Measurements from ENCODE around the gene SULT4A1. TPM values are rescaled to one million over a fixed set of nuclear protein-coding genes. Genes with fewer than 3 reads are reported as not detected.

The SULT4A1 gene
- total RNA-seq, 4 donors from 2014 or later = 0.27 to 0.53 (median 0.47) TPM; not detected in 1

DNA sequence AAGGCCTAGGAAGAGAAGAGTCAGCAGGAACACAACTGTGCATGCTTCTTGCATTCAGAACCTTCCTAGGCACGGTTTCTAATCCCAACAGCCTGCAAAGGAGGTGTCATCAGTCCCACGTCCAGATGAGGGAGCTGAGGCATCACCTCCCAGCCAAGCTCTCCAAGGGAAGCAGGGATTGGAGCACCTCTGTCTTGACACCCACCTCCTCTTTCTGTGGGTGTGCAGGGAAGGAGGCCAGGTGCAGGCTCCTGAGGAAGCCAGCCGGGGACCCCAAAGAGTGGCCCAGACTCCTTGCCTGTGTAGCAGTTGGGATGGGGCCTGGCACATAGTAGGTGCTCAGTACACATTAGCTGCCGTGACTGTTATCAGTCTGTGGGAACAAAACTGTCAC, 27.5 kb upstream of the SULT4A1 start:
- no peak for DNase-seq
- no peak overlapping the region for H3K4me3 ChIP-seq
- peaks cover 0 to 18% of the 10 kb centered on the region in 2 donors for H3K27me3 ChIP-seq
- no peaks in the 10 kb centered on the region for H3K9me3 ChIP-seq
- no peak for TF ChIP-seq POLR2A (IDR thresholded peaks at IDR 0.05)
- TF ChIP-seq, protein P1, sequence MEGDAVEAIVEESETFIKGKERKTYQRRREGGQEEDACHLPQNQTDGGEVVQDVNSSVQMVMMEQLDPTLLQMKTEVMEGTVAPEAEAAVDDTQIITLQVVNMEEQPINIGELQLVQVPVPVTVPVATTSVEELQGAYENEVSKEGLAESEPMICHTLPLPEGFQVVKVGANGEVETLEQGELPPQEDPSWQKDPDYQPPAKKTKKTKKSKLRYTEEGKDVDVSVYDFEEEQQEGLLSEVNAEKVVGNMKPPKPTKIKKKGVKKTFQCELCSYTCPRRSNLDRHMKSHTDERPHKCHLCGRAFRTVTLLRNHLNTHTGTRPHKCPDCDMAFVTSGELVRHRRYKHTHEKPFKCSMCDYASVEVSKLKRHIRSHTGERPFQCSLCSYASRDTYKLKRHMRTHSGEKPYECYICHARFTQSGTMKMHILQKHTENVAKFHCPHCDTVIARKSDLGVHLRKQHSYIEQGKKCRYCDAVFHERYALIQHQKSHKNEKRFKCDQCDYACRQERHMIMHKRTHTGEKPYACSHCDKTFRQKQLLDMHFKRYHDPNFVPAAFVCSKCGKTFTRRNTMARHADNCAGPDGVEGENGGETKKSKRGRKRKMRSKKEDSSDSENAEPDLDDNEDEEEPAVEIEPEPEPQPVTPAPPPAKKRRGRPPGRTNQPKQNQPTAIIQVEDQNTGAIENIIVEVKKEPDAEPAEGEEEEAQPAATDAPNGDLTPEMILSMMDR (IDR thresholded peaks at IDR 0.05) = no peak
- H3K4me1 ChIP-seq = no peaks in the 10 kb centered on the region
- H3K27ac ChIP-seq = no peak overlapping the region
- H3K36me3 ChIP-seq = no peaks in the 10 kb centered on the region

DNA sequence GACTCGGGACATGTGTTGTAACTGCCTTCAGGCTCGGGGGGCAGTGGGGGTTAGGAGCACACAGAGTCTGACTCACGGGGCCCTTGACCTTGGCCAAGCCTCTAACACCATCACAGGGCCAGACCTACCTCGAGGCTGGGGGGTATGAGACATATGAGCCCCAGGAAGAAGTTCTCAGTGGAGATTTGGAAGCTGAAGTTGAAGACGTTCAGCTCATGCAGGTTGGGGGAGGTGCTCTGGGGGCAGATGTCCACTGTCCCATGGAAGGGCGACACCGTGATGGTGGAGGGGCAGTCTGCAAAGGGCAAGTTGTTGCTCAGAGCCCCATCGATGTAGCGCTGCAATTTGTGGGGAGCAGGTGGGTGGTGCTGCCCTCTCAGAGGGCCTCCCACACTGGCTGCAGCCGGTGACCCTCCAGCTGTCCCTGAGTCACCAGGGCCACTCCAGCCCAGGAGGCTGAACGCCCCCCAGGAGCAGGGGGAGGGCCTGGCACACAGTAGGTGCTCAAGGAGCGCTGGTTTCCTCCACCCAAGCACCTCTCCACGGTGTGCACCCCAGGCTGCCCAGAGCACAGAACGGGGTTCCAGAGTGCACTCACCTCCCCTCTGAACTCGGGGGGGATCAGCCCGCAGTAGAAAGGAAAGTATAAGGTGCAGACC, 27.0 kb upstream of the SULT4A1 start:
- no peaks in the 10 kb centered on the region for H3K4me1 ChIP-seq
- H3K4me3 ChIP-seq = no peak overlapping the region
- no peak overlapping the region for H3K27ac ChIP-seq
- no peak for DNase-seq
- H3K27me3 ChIP-seq = peaks cover 0 to 18% of the 10 kb centered on the region in 2 donors
- H3K36me3 ChIP-seq = no peaks in the 10 kb centered on the region
- TF ChIP-seq, protein P1 (IDR thresholded peaks at IDR 0.05) = no peak
- no peaks in the 10 kb centered on the region for H3K9me3 ChIP-seq

DNA sequence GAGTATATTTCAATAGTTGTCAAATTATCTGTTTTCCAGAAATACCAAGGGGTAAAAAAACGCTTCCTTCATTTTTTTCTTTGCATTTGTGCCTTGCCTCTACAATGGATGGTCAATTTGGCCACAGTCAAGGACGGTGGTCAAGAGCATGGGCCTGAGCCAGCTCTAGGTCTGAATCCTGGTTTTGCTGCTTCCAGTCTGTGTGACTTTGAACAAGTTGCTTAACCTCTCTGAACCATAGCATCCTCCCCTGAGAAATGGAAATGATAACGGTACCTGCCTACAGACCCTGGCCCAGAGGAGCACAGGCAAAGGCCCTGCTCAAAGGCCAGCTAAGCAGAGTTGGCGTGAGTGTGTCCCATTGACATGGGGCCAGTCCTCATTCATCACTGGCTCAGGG, 26.4 kb upstream of the SULT4A1 start:
- H3K27ac ChIP-seq = no peak overlapping the region
- H3K27me3 ChIP-seq = peaks cover 0 to 18% of the 10 kb centered on the region in 2 donors
- no peaks in the 10 kb centered on the region for H3K9me3 ChIP-seq
- H3K4me1 ChIP-seq = no peaks in the 10 kb centered on the region
- no peak overlapping the region for H3K4me3 ChIP-seq
- no peak for DNase-seq
- TF ChIP-seq, protein P1 (IDR thresholded peaks at IDR 0.05) = no peak
- no peak for TF ChIP-seq POLR2A (IDR thresholded peaks at IDR 0.05)
- H3K36me3 ChIP-seq = no peaks in the 10 kb centered on the region

DNA sequence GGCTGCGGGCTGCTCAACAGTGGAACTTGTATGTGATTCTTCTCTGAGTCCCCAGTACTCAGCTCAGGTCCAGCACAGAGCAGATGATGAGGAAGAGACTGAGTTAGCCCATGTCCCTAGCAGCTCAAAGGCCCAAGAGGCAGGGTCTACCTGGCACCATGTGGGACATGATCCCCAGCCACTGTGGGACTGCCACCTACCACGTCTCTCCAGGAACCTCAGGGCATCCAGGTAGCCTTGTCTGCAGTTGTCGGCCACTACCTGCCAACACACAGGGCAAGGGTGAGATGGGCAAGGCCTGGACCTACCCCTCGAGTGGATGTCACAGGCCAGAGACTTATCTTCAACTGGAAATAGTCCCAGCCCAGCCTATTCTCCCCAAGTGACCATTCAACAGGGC, 25.1 kb upstream of the SULT4A1 start:
- H3K27me3 ChIP-seq = peaks cover 0 to 18% of the 10 kb centered on the region in 2 donors
- no peaks in the 10 kb centered on the region for H3K9me3 ChIP-seq
- no peak overlapping the region for H3K27ac ChIP-seq
- H3K4me3 ChIP-seq = no peak overlapping the region
- no peak for DNase-seq
- TF ChIP-seq POLR2A (IDR thresholded peaks at IDR 0.05) = no peak
- TF ChIP-seq, protein P1 (IDR thresholded peaks at IDR 0.05) = no peak
- no peaks in the 10 kb centered on the region for H3K4me1 ChIP-seq
- no peaks in the 10 kb centered on the region for H3K36me3 ChIP-seq

DNA sequence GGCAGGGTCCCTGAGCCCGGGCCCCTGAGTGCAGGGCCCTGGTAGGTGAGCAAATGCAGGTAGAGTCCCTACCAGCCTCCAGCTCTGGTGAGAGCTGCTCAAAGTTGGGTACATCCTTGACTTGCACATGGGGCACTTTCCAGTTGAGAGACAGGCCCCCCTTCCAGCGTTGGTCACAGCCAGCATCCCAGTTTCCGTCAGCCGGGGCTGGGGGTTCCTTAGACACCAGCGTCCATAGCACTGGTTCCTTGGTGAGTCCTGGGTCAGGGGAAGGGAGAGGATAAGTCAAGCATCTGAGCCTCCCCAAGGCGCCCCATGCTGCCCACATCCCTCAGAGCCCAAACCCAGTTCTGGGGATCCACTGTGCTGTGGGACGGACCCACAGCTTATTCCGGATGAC, 23.9 kb upstream of the SULT4A1 start:
- H3K9me3 ChIP-seq = no peaks in the 10 kb centered on the region
- no peak for DNase-seq
- H3K36me3 ChIP-seq = no peaks in the 10 kb centered on the region
- no peak overlapping the region for H3K4me3 ChIP-seq
- TF ChIP-seq POLR2A (IDR thresholded peaks at IDR 0.05) = no peak
- TF ChIP-seq, protein P1 (IDR thresholded peaks at IDR 0.05) = no peak
- peaks cover 0 to 10% of the 10 kb centered on the region in 2 donors for H3K27me3 ChIP-seq
- H3K4me1 ChIP-seq = no peaks in the 10 kb centered on the region
- H3K27ac ChIP-seq = no peak overlapping the region

DNA sequence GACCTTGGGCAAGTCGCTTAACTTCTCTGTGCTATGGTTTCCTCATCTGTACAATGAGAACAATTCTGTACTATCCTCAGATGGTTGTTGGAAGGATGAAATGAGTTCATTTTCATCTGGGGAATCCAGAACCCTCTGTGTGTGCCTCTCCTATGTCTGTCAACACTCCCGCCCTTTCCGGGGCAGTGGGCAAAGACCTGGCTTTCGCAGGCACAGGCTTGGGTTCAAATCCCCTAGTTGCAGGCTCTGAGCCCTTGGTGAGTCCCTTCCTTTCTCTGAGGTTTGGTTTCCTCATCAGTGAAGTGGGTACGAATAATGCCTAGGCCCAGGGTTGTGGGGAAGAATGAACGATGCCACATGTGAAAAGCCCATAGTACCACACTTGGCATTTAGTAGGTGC, 23.5 kb upstream of the SULT4A1 start:
- H3K27ac ChIP-seq = no peak overlapping the region

More for the DNA sequence above, 23.5 kb upstream of the SULT4A1 start:
- Histone ChIP-seq H3K27me3 (peaks cover 0 to 5% of the 10 kb centered on the region in 2 donors), H3K4me3 (no peak overlapping the region), H3K36me3 (no peaks in the 10 kb centered on the region), H3K9me3 (no peaks in the 10 kb centered on the region), H3K4me1 (no peaks in the 10 kb centered on the region)
- no peak for TF ChIP-seq POLR2A (IDR thresholded peaks at IDR 0.05)
- TF ChIP-seq, protein P1 (IDR thresholded peaks at IDR 0.05) = no peak
- DNase-seq = no peak

Data from Peyer's patch (tissue), 4 donors.